SH-SY5Y (cell line): ENCODE data around the gene CHTF18.

ENCODE experiments used
- GATA2 ChIP-seq: IDR thresholded peaks from 2 replicates; pipeline ENCODE4 v1.6.1; 2011; ENCODE audit warnings: mild to moderate bottlenecking, low read depth, low read length
- GATA3 ChIP-seq: IDR thresholded peaks from 2 replicates; pipeline ENCODE4 v1.6.1; 2011; ENCODE audit warnings: low read depth, mild to moderate bottlenecking, low read length, moderate library complexity

Gene CHTF18

DNA sequence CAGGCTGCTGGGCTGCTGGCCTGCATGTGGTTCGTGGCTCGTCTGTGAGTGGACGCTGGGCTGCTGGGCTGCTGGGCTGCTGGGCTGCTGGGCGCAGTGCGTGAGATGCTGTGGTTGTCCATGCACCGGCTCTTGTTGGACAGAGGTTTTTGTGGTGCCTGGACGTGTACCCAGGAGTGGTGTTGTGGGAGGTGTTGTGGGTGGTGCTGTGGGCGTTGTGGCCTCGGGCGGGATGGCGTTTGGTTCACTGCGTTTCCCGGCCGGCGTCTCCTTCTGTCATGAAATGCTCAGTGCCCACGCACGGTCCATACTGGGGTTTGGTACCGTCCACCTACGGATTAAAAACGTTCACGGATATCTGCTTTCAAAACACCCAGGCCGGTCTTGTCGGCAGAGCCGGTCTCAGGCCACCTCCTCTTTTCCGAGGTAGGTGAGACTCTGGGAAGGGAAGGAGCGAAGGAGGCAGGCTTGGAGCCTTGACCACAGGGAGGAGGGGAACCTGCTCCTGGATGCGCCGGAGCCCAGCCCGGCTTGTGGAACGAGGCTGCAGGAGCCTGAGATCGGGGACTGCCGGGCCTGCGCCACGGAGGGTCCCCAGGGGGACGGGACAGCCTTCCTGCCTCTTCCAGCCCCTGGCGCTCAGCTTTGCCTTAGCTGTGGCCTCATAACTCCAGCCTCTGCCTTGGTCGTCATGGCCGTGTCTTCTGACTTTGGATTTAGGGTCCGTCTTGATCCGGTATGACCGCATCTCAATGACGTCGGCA, 41.9 kb downstream of the CHTF18 start:
- no peak for TF ChIP-seq GATA3
- no peak for TF ChIP-seq GATA2

DNA sequence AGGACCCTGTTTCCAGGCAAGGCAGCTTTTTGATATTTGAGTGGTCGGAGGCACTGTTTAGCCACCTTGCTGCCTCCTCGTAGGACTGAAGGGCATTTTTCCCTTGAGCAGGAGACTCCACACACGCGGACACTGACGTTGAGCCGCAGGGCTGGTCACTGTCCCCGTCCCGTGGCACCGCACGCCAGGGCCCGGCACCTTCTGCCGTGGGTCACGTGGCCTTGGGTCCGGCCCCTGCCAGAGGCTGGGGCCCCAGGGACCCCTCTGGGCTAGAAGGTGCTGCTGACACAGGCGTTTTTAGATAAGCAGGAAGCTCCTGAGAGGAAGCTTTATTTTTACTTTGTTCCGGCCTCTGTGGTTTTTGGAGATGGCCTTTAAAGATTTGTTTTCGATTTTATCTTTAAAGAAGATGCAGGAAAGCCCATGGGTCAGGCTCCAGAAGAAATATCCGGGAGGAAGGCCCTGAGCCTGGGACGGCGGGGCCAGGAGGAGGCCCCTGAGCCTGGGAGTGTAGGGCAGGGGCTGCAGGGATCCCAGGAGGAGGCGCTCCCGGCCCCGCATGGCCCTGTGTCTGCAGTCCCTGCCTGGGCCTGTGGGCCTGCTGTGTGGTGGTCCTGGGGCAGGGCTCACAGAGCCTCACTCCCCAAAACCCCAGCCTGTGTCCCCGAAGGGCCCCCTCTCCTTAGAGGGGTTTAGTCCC, 42.6 kb downstream of the CHTF18 start:
- no peak for TF ChIP-seq GATA3
- TF ChIP-seq GATA2, result no peak

DNA sequence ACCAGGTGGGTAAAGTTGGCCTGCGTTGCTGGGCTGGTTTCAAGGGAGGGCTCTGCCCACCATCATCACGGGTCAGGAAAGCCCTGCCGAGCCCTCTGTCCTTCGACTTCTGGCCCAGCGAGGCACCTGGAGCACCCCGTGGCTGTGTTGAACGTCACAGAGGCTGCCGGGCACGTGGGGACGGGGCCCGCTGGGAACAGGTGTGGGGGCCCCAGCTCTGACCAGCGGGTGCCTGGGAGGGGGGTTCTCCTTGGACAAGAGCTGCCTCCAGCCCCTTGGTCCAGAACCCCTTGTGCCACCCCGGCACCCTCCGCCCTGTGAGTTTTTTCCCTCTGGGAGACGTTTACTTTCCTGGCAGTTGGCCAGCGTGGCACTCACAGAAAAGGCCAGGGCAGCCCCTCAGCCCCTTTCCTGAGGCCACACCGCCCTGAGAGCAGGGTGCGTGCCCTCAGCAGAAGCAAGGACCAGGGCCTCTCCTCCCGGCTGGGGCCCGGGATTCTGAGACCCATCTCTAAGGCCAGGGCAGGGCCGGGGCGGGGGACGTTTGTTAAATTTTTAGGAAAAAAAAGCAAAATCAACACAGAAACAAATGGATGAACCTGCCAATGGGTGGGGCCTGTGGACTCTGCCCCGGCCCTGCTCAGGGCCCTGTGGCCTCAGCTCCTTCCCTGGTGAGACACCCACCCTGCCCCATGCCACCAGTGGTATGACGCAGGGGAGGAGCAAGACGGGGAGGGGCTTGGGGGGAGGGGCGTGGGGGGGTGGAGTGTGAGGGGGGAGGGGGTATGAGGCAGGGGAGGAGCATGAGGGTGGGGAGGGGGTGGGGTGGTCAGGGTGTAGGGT, 43.4 kb downstream of the CHTF18 start:
- TF ChIP-seq GATA2 (no peak), GATA3 (no peak)

DNA sequence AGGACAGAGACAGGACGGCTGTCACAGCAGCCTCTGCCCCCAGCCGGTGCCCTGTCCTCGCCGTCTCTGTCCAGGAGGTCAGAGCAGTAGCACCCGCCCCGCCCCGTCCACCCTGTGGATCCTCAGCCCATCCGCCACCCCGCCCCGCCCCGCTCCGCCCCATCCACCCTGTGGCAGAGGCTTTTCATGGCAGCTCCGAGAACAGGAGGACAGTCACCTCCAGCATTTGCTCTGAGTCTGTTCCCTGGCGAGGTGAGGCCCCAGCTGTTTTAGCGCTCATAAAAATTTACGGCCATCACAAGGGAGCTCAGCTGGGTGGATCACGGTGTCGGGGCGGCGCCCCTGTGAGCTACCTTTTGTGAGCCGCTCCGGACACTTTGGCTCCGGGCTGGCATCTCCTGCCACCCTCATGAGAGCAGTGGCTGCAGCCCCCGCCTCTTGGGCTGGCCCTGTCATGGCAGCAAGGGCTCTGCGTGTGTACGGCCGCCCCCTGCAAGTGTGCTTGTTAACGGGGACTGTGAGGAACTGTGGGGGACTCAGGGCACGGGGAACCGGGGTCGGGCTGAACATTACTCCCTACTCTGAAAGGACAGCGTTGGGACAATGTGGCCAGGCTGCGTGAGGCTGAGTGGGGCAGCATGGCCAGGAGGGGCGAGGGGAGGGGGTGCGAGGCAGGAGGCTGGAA, 44.4 kb downstream of the CHTF18 start:
- TF ChIP-seq GATA2 (no peak), GATA3 (no peak)

DNA sequence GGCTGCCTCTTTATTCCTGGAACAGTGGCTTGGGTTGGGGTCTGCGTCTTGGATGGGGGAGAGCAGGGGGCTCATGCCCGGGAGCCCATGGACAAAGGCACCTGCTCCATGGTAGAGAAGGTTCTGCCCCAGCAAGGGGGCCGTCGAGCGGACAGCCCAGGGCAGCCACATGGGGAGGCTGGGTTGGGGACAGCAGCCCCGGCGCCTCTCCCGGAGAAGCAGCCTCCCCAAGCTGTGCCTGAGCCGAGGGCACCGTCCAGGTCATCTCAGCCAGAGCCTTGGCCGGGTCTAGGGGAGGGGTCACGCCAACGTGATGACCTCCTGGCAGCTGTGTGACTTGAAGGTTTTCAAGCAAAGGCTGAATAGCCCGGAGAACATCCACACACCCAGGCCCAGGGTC, 45.0 kb downstream of the CHTF18 start:
- TF ChIP-seq GATA2 (no peak), GATA3 (no peak)

DNA sequence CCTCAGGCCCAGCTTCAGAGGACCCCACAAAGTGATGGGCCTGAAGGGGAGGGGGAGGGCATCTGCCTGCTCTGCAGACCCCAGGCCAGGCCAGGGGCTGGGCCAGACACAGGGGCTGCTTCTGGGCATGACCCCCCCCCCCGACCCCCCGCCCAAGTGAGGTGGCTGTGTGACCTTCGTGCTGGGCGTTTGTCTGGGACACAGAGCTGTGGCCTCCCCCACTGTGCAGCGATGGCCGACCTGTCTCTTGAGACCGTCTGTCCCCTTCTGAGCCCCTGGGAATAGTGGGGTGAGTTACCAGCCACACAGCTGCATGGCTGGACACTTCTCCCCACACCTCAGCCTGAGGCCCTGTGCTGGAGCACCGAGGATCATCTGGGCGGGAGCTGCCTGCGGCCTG, 47.0 kb downstream of the CHTF18 start:
- no peak for TF ChIP-seq GATA3
- no peak for TF ChIP-seq GATA2

DNA sequence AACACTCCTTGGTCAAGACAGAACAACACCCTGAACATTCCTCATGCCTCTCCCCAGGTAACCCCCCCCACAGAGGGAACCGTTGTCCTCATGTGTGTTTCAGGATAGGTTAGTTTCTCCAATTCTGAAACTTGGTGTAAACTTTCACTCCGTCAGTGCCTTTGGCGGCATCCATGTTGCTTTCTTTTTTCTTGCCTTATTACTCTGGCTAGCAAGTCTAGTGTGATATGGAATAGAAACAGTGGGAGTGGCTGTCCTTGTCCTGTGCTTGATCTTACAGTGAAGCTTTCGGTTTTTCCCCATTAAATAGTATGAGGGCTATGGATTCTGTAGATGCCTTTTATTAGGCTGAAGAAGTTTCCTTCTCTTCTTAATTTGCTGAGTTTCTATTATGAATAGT, 47.8 kb downstream of the CHTF18 start:
- TF ChIP-seq GATA3 (no peak), GATA2 (no peak)

DNA sequence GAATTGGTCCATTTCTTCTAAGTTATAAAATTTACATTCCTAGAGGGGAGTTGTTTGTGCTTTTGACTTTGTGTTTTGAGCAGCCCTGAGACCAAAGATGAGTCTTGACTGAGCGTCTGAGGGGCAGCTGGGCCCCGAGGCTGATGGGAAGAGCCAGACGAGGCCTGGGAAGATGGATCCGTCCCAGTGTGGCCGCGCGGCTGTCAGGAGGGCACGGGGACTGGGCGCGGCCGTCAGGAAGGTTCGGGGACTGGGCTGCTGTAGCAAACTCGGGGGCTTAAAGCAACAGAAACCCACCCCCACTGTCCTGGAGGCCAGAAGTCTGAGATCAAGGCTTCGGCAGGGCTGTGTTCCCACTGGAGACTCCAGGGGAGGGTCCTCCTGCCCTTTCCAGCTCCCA, 50.3 kb downstream of the CHTF18 start:
- TF ChIP-seq GATA3, result no peak

DNA sequence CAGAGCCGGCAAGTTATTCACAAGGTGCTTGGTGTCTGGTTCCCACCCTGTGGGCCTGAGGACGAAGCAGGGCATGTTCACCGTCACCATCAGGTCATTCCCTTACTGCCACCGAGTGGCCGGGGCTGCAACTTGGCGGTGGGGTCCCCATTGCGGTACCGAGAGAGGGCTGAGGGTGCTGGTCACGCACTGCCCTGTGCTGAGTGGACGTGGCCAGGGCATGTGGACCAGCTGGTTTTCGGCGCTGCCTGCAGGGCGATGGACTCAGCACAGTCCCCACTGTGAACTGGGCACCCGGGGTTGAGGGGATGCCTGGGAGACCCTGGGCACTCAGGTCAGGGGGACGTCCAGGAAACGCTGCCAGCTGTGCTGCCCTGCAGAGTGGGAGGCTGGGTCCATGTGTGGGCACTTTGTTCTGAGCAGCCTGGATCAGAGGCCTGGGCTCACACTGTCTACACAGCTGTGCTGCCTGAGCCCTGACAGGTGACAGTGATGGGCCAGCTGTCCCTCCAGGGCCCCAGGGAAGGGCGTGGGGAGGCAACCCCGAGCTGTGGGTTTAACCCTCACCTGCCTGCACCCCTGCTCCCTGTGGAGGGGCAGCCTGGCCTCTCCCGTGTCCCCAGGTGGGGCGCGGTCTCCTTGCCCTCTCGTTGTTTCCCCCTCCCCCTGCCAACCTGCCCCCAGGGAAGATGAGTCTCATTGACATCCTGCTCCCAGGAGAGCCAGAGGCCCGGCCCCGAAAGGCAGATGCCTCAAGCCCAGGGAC, 51.4 kb downstream of the CHTF18 start:
- TF ChIP-seq GATA2 (no peak), GATA3 (no peak)

DNA sequence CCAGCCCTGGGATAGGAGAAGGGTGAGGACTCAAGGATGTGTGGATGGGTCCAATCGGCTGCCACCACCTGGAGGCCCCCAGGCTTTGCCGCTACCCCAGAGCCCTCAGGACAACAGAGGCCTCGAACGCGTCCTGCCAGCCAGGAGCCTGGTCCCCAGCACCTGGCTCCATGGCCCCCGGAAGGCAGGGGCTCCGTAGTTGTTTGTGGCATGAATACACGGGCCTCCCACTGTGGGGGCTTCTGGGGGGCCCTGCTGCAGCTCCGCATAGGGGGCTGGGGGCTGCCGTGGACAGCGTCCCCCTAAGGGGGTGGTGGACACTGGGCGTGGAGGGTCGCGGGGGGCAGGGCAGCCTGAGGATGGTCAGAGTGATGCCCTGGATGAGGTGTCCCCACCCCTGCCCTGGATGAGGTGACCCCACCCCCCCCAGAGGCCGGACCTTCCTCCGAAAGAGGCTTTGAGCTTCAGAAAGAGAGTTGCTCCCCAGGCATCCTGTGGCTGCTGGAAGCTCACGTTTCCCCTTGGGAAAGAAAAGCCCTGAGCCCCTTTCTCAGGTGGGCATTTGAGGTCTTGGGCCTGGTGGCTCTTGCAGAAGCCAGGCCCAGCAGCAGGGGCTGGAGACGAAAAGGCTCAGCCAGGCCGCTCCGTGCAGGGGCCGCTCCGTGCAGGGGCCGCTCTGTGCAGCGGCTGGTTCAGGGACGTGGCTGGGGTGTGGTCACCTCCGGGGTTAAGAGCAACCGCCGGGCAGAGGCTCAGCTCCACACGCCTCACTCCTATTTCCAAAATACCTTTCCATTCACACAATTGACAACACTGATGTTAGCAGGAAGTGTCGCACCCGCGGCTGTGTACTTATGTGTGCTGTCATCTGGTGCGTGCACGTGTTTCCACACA, 52.4 kb downstream of the CHTF18 start:
- TF ChIP-seq GATA2 (no peak), GATA3 (no peak)

DNA sequence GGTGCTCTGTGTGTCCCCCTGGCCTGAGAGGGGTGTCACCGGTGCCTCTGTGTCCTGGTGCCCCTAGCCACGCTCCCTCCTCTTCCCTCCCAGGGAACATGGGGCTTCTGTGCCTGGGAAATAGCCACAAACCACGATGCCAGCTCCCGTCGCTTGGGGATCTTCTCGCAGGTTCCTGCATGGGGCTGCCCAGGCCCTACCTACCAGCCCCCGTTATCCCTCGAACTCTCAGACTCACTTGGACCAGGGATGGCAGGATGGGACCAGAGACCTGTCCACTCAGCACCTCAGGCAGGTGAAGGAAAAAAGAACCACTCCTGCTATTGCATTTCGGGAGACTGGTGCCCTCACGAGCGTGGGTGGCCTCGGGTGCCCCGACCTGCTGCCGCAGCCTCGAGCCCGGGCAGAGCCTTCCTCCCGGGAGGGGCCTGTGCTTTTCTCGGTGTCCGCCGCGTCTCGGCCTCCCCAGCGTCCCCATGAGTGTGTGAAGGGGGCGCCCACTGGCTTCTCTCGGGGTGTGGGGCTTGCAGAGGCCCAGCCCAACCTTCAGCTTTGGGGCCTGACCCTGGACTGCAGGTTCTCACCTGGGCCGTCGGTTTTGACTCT, 53.1 kb downstream of the CHTF18 start:
- TF ChIP-seq GATA3 (no peak), GATA2 (no peak)

DNA sequence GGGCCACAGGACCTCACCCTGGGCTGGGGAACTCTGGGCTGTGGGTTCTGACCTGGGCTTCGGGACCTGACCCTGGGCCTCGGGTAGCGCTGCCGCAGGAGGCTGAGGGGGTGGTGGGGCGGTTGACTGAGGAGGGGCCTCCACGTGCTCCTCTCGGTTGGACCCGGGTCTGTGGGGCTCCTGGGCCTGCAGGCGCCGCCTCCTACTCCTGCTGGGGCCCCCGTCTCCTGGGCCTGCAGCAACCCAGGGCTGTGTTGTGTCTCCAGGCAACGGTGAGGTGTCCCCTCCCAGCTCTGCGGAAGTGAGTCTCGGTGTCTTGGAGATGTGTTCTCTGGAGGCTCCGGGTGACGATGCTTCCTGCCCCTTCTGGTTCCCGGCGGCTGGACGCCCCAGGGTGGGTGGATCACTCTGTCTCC, 53.6 kb downstream of the CHTF18 start:
- TF ChIP-seq GATA2, result no peak
- TF ChIP-seq GATA3, result no peak
